GM19351 (cell line): Measurements from ENCODE around the gene METTL13.
"Not testable (repeated sequence)": the region's sequence is repeated elsewhere in the genome, so short reads cannot be mapped to it uniquely, and the experiment has no call there.

Experiments used
- ATAC-seq: cut with Tn5 transposase; IDR thresholded peaks from one replicate; pipeline ENCODE4 v1.9.1; 2021; ENCODE audit warnings: mild to moderate bottlenecking, moderate library complexity; ENCODE audit not compliant: unreplicated experiment

Gene METTL13

DNA sequence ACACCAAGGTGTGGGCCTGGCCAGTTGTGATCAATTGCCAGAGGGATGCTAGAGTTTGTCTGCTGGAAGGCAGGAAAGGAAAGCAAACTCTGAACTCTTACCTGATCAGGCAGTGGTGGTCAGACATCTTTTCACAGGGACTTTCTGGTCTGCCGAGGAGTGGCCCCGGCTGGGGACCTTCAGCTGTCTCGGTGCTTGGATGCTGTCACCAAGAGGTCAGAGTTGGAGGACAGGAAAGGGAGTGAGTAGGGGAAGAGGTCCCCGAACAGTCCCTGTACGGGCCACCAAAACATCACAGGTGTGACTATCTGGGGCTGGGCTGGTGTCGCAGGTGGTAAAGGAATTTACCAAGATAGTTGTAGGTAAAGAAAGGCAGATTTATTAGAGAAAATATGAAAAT is 17.7 kb upstream of the METTL13 start:
- ATAC-seq: no peak

GRCh38 chr1:171769171-171769570 is 12.3 kb upstream of the METTL13 start:
- no peak for ATAC-seq

DNA sequence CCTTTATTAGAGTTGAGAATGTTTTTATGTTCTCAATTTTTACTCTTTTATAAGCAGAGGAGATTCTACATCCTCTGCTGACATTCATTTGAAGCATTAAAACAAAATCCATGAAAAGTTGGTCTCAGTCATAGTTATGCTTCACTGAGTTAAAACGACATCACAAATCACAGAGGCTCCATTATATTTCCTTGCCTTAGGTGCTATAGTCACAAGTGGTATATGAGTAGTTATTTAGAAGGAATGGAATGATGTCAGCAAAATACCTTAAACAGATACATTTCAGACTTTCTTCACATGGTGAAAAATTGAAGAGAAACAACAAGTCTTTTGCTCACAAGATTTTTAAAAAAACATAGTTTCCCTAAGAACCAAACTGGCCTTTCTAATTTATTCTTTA is 11.7 kb upstream of the METTL13 start:
- ATAC-seq: no peak

DNA sequence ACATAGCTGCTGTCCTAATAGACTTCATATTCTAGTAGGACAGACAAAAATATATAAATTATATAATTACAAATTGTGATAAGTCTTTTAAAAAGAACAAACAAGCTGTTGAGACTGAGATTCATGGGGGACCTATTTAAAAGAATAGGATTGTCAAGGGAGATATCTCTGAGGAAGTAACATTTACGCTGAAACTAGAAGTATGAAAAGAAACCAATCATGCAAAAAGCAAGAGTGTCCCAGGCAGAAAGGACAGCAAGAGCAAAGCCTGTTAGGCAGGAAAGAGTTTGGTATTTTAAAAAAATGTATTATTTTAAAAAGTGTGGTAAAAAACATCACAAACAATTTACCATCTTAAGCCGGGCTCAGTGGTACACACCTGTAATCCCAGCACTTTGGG is 9.1 kb upstream of the METTL13 start:
- no peak for ATAC-seq

GRCh38 chr1:171780583-171781175 is 781 bp upstream of the METTL13 start:
- no peak for ATAC-seq

DNA sequence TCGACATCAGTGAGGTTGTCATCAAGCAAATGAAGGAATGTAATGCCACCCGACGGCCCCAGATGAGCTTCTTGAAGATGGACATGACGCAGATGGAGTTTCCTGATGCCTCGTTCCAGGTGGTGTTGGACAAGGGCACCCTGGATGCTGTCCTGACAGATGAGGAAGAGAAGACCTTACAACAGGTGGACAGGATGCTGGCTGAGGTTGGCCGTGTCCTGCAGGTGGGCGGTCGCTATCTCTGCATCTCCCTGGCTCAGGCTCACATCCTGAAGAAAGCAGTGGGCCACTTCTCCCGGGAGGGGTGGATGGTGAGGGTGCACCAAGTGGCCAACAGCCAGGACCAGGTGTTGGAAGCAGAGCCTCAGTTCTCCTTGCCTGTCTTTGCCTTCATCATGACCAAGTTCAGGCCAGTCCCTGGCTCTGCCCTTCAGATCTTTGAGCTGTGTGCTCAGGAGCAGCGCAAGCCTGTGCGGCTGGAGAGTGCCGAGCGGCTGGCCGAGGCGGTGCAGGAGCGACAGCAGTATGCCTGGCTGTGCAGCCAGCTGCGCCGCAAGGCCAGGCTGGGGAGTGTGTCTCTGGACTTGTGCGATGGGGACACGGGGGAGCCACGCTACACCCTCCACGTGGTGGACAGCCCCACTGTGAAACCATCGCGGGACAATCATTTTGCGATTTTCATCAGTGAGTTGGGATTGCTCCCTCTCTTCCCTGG is 2.5 kb downstream of the METTL13 start:
- no peak for ATAC-seq

- peak; percentile 21 for ATAC-seq
Observed at GRCh38 chr1:171784784-171785183, 3.3 kb downstream of the METTL13 start.

DNA sequence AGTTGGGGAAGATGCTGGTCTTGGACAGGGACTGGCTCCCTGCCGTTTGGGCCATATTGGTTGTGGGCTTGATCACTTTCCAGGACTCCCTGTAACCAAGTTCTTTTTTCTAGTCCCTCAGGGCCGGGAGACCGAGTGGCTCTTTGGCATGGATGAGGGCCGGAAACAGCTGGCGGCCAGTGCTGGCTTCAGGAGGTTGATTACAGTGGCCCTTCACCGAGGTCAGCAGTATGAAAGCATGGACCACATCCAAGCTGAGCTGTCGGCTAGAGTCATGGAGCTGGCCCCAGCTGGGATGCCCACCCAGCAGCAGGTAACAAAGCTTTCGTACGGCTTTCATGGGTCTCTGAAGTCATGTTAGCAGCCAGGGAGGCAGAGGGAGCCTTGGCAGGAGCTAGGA is 4.3 kb downstream of the METTL13 start:
- ATAC-seq: no peak

DNA sequence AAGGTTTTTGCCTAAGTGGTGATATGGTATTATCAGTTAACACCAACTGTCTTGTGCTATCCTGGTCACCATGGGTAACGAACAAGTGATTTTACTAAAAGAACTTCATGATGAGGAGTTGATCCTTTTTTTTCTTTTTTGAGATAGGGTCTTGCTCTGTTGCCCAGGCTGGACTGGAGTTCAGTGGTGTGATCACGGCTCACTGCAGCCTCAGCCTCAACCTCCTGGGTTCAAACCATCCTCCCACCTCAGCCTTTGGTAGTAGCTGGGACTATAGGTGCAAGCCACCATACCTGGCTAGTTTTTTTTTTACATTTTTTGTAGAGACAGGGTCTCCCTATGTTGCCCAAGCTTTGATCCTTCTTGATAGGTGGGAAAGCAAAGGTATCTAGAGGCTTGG is 5.1 kb downstream of the METTL13 start:
- ATAC-seq: no peak

DNA sequence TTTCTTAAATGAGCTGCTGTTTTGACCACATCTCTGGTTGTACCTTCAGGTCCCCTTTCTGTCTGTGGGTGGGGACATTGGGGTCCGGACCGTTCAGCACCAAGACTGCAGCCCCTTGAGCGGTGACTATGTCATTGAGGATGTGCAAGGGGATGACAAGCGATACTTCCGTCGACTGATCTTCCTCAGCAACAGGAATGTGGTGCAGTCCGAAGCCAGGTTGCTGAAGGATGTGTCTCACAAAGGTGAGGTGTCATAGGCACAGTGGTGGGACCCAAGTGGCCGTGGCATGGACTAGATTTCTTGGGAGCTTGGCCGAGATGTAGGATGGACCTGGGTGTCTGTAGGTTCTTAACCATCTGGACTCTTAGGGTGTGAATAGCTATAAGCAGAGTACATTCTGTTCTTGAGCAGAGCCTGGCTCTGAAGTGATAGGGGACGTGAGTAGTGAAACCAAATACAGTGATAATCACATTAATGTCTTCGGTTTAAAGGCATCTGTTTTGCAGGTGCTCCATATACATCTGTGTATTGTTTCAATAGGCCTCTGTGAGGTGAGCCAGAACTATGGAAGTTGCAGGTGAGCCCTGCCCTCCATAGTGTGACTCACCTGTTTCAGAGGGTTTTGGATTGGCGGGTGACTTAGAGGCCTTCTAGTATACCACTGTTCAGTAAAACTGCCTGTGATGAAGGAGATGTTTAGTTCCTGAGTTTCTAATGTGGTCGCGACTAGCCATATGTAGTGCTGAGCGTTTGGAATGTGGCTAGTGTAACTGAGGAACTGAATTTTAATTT is 6.4 kb downstream of the METTL13 start:
- ATAC-seq: no peak

GRCh38 chr1:171788696-171789095 is 7.2 kb downstream of the METTL13 start:
- ATAC-seq: no peak

DNA sequence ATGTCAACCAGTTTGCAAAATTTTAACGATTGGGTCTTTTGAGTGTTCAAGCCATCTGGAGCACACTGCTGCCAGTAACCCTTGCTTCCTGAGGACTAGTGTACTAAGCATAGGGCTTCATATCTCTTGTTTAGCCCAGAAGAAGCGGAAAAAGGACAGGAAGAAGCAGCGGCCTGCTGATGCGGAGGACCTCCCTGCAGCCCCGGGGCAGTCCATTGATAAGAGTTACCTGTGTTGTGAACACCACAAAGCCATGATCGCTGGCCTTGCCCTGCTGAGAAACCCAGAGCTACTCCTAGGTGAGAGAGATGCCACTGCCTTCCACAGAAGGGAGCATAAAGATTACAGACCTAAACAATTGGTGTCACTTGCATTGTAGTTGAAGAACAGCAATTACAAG is 8.9 kb downstream of the METTL13 start:
- no peak for ATAC-seq

DNA sequence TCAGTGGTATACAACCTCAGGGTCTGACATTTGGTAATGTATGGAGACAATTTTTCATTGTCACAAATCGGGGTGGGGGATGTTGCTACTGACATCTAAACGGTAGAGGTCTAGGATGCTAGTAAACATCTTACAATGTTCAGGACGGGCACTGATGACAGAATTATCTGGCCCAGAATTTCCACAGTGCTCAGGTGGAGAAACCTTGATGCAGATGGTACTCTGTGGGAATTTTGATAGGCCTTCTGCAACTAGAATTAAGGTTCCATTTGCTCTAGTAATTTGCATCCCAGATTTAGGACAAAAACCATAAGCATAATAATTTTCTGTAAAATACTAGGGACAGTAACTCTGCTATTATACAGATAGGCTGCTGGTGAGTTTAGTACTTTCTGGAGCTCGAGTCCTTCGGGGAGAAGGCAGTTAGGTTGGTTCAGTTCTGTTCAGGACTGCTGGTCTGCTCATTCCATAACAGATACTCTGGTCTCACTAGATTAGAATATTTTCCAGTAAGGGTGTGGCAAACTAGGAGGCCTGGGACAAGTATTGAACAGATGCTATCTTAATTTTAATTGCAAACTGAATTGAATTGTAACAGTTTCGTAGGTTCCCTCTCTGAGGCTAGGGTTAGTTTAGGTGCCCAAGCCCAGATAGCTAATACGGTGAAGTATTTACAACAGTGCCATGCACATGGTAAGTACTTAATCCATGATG is 11.4 kb downstream of the METTL13 start:
- ATAC-seq: no peak

- no peak for ATAC-seq
Observed at GRCh38 chr1:171793636-171794035, 12.2 kb downstream of the METTL13 start.

- no peak for ATAC-seq
Observed at GRCh38 chr1:171794085-171794484, 12.6 kb downstream of the METTL13 start.

DNA sequence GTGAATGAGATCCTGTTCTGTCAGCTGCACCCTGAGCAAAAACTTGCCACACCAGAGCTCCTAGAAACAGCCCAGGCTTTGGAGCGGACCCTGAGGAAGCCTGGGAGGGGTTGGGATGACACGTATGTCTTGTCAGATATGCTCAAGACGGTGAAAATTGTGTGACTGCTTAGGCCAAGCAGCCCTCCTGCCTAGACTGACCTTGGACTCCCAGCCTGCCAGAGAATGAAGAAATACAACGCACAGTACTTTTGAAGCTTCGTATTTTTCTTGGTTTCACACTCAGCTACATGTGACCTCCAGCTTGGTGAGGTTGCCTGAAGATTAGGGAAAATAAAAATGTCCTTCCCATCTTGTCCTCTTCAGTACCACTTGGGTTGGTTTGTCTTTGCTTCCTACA is 15.1 kb downstream of the METTL13 start:
- ATAC-seq: no peak

DNA sequence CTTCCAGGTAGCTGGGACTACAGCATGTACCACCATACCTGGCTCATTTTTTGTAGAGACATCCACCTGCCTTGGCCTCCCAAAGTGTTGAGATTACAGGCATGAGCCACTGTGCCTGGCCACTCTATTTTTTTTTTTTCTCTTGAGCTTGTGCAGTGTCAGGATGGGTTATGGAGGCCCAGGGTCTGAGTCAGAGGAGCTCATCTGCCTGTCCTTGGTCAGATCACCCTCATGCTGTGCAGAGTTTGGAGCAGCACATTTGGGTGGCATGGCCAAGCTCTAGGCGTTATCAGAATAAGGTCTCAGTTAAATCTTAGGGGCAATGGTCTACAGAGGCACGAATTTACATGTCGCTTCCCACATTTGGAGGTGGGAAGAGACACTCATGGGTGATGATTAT is 16.9 kb downstream of the METTL13 start:
- ATAC-seq: no peak

- ATAC-seq: no peak
Observed at GRCh38 chr1:171798765-171799164, 17.3 kb downstream of the METTL13 start.

- ATAC-seq: no peak
Observed at GRCh38 chr1:171799166-171799565, 17.7 kb downstream of the METTL13 start.

DNA sequence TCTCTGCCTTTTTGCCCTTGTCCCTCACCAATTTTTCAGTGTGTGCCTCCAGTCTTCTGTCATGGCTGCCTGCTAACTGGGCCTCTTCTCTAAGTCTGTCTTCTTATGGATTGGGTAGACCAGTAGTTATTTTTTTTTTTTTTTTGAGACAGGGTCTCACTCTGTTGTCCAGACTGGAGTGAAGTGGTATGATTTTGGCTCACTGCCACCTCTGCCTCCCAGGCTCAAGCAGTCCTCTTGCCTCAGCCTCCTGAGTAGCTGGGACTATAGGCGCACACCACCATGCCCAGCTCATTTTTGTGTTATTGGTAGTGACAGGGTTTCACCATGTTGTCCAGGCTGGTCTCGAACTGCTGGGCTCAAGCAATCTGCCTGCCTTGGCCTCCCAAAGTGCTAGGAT is 18.2 kb downstream of the METTL13 start:
- not testable (repeated sequence) for ATAC-seq

GRCh38 chr1:171800342-171800741 is 18.9 kb downstream of the METTL13 start:
- no peak for ATAC-seq
